Hepatocyte (in vitro differentiated cells): ENCODE results near the gene MNT. TPM values are rescaled to one million over a fixed set of nuclear protein-coding genes. Genes with fewer than 3 reads are reported as not detected.

Experiments
- DNase-seq: peaks from one replicate; pipeline ENCODE4 v3.0.0-alpha.2; 2016; ENCODE audit warnings: low spot score
- H2AFZ ChIP-seq: fragments of 200-600 bp; sonication (generic); 2 replicates; pipeline ENCODE4 v1.6.0; 2016; ENCODE audit warnings: antibody characterized with exemption, mild to moderate bottlenecking
- H3K27ac ChIP-seq: fragments of 200-600 bp; sonication (generic); 2 replicates; pipeline ENCODE4 v1.5.1; 2016; ENCODE audit warnings: mild to moderate bottlenecking
- H3K27me3 ChIP-seq: fragments of 200-600 bp; sonication (generic); 2 replicates; pipeline ENCODE4 v1.6.1; 2016
- H3K36me3 ChIP-seq: fragments of 200-600 bp; sonication (generic); replicated peaks from 2 replicates; pipeline ENCODE4 v1.5.1; 2016; ENCODE audit warnings: low read depth; ENCODE audit not compliant: insufficient read depth
- H3K4me1 ChIP-seq: fragments of 200-600 bp; sonication (generic); 2 replicates; pipeline ENCODE4 v1.5.1; 2016; ENCODE audit warnings: mild to moderate bottlenecking, moderate library complexity; ENCODE audit not compliant: insufficient read depth
- H3K4me2 ChIP-seq: fragments of 200-600 bp; sonication (generic); 2 replicates; pipeline ENCODE4 v1.6.0; 2016
- H3K4me3 ChIP-seq: fragments of 200-600 bp; sonication (generic); 2 replicates; pipeline ENCODE4 v1.5.1; 2016; ENCODE audit warnings: mild to moderate bottlenecking
- H3K79me2 ChIP-seq: fragments of 200-600 bp; sonication (generic); 2 replicates; pipeline ENCODE4 v1.6.0; 2017; ENCODE audit warnings: mild to moderate bottlenecking
- H3K9me2 ChIP-seq: fragments of 200-600 bp; sonication (generic); replicated peaks from 2 replicates; pipeline ENCODE4 v1.6.0; 2017; ENCODE audit warnings: mild to moderate bottlenecking; ENCODE audit not compliant: insufficient read depth
- H3K9me3 ChIP-seq: fragments of 200-600 bp; sonication (generic); 2 replicates; pipeline ENCODE4 v1.5.1; 2016; ENCODE audit warnings: low read depth, mild to moderate bottlenecking
- H4K20me1 ChIP-seq: fragments of 200-600 bp; sonication (generic); 2 replicates; pipeline ENCODE4 v1.6.0; 2016; ENCODE audit warnings: mild to moderate bottlenecking; ENCODE audit not compliant: insufficient read depth, poor library complexity, severe bottlenecking
- EZH2 ChIP-seq: fragments of 200-600 bp; sonication (generic); IDR thresholded peaks from 2 replicates; pipeline ENCODE4 v1.6.1; 2016; ENCODE audit warnings: antibody characterized with exemption, mild to moderate bottlenecking, borderline replicate concordance
- EZH2phosphoT487 ChIP-seq: fragments of 200-600 bp; sonication (generic); IDR thresholded peaks from one replicate; pipeline ENCODE4 v1.6.1; 2018; ENCODE audit warnings: antibody characterized with exemption, mild to moderate bottlenecking, low read depth, moderate library complexity; ENCODE audit not compliant: unreplicated experiment, severe bottlenecking
- WGBS: methylation state at CpG from one replicate; pipeline ENCODE4 v1.1.6; 2016; ENCODE audit warnings: low lambda C conversion rate; ENCODE audit errors: missing lambda C conversion rate; 5-methylcytosine and 5-hydroxymethylcytosine counted together
- polyA plus RNA-seq: library from polyadenylated mRNA; unstranded; fragments of >200 nt; fragmentation: Nextera tagmentation; extraction: Ambion mirVana; gene quantifications from 2 replicates; pipeline ENCODE4 v1.2.1, GENCODE V29; 2016
- total RNA-seq: library from RNA; depleted of rRNA; stranded (reverse); fragments of >200 nt; gene quantifications from 2 replicates; pipeline ENCODE4 v1.2.3, GENCODE V29; 2014
- TF ChIP-seq, protein P1 (sequence below): fragments of 200-600 bp; sonication (generic); IDR thresholded peaks from 2 replicates; pipeline ENCODE4 v1.5.1; 2016; ENCODE audit warnings: antibody characterized with exemption, mild to moderate bottlenecking; ENCODE audit not compliant: poor library complexity

Gene MNT
- total and polyA plus RNA-seq, 2 experiments from 2014 or later = 9.9 to 11.2 TPM

DNA sequence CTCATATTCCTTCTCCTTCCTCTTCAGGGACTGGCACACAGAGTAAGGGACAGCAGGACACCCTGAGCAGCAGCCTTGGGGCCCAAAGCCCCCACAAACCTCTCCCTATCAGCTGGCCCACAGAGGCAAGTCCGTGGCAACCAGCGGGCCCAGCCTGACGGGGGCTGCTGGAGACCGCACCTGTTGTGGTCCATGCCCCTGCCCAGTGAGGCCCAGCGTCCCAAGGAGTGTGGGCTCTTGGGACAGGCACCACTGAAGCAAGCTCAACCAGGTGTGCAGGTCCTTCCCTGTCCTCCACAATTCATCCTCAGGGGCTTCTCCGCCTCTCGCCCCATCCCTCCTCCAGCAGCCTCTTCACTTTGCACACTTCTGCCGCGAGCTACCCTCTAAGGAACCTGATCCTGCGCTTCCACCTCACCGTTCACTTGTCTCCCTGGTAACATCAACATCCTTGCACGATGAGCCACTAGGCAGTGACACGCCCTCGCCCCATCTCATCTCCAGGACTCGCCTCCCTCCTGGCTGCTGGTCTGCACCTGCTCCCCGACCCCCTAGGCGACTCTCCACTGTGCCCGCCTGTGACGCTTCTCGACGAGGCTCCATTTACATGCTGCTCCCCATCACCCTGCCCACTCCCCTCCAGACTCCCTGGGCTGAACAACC lies 12.7 kb downstream of the MNT start:
- Histone ChIP-seq H3K27me3 (no peaks in the 10 kb centered on the region), H2AFZ (no peak overlapping the region), H3K27ac (no peak overlapping the region), H3K4me1 (peaks cover 32% of the 10 kb centered on the region), H3K36me3 (no peaks in the 10 kb centered on the region), H4K20me1 (peaks cover 15% of the 10 kb centered on the region), H3K4me3 (no peak overlapping the region), H3K4me2 (no peak overlapping the region), H3K79me2 (peaks cover 34% of the 10 kb centered on the region), H3K9me3 (no peaks in the 10 kb centered on the region), H3K9me2 (no peaks in the 10 kb centered on the region)
- WGBS = 91% methylated on average over 21 of the region's 21 CpGs
- no peak for DNase-seq
- TF ChIP-seq EZH2phosphoT487 (no peak), EZH2 (no peak)
- TF ChIP-seq, protein P1, sequence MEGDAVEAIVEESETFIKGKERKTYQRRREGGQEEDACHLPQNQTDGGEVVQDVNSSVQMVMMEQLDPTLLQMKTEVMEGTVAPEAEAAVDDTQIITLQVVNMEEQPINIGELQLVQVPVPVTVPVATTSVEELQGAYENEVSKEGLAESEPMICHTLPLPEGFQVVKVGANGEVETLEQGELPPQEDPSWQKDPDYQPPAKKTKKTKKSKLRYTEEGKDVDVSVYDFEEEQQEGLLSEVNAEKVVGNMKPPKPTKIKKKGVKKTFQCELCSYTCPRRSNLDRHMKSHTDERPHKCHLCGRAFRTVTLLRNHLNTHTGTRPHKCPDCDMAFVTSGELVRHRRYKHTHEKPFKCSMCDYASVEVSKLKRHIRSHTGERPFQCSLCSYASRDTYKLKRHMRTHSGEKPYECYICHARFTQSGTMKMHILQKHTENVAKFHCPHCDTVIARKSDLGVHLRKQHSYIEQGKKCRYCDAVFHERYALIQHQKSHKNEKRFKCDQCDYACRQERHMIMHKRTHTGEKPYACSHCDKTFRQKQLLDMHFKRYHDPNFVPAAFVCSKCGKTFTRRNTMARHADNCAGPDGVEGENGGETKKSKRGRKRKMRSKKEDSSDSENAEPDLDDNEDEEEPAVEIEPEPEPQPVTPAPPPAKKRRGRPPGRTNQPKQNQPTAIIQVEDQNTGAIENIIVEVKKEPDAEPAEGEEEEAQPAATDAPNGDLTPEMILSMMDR = no peak

DNA sequence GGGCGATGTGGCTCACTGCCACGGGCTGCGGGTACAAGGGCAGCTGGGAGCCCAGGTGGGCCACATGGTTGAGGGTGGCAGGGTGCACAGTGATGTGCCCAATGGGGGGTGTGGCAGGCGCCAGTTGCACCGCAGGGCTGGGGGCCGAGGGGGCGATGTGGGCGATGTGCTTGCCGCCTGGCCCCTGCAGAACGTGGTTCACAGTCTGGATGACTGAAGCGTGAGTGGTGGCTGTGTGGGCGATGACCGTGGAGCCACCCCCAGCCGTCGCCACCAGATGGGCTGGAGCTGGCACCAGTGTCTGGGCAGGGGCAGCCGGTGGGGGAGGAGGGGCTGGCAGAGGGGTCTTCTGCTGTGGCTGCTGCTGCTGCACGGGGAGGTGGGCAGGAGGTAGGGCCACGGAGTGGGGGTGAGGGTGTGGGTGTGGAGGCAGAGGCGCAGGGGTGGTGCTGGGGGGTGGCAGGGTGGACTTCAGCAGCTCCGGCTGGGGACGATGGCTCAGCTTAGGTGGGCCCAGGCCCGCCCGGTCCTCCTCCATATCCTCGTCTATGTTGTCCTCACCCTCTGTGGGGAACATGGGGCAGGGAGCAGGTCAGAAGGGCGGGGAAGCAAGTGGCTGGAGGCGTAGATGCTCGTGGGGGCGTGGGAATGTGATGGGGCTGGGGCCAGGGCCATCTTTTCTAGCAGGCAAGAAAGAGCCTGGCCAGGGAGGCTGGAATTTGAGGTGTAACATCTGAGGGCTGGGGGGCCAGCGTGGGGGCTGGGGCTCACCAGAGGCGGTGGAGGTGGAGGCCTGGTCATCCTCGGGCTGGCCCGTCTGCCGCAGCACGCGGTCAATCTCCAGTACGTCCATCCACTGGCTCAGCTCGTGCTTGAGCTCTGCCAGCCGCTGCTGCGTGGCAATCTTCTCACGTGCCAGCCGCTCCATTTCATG lies 13.5 kb downstream of the MNT start:
- H4K20me1 ChIP-seq = peaks cover 15% of the 10 kb centered on the region
- WGBS = 96% methylated on average over 36 of the region's 41 CpGs
- no peak overlapping the region for H3K27ac ChIP-seq

DNA sequence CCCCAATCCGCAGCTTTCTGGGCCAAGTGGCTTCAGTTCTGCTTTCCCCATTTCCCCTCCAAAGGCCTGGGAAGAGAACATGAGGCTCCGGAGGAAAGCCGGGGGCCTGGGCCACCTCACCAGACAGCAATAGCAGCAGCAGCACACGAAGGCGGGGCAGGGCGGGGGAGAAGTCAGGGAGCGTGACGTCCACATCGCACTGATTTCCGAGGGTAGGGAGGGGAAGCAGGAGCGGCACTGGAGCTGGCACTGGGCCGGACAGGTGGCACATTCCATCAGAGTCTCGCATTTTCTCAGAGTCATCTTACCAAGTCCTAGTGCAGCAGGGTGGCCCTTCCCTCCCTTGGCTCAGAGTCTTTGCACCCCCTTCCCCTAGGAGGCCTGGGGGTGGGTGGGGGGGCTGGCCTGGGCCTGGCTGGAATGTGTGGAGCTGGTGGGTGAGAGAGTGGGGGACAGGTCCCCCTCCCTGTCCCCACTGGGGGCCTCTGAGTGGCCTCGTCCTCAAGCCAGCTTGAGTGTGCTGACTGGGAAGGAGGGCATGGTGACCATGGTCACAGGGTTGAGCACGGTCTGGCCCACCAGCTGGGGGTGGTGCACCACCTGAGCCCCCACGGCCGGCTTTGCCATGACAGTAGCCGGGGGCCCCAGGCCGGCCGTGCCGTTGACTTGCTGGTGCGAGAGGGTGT lies 14.3 kb downstream of the MNT start:
- peaks cover 28% of the 10 kb centered on the region for H3K79me2 ChIP-seq
- 94% methylated on average over 22 of the region's 22 CpGs for WGBS
- H3K9me2 ChIP-seq = no peaks in the 10 kb centered on the region
- H3K27ac ChIP-seq = no peak overlapping the region
- DNase-seq = no peak
- H3K4me3 ChIP-seq = no peak overlapping the region
- H3K27me3 ChIP-seq = no peaks in the 10 kb centered on the region
- no peaks in the 10 kb centered on the region for H3K36me3 ChIP-seq
- no peak overlapping the region for H3K4me2 ChIP-seq
- H2AFZ ChIP-seq = no peak overlapping the region
- H3K4me1 ChIP-seq = peaks cover 29% of the 10 kb centered on the region
- no peak for TF ChIP-seq EZH2phosphoT487
- TF ChIP-seq, protein P1 = no peak
- TF ChIP-seq EZH2 = no peak
- peaks cover 10% of the 10 kb centered on the region for H4K20me1 ChIP-seq
- H3K9me3 ChIP-seq = no peaks in the 10 kb centered on the region

More for the DNA sequence above, 13.5 kb downstream of the MNT start:
- Histone ChIP-seq H3K36me3 (no peaks in the 10 kb centered on the region), H3K4me2 (no peak overlapping the region), H3K9me3 (no peaks in the 10 kb centered on the region), H3K27me3 (no peaks in the 10 kb centered on the region), H3K79me2 (peaks cover 34% of the 10 kb centered on the region), H3K4me3 (no peak overlapping the region), H2AFZ (no peak overlapping the region), H3K4me1 (peaks cover 36% of the 10 kb centered on the region), H3K9me2 (no peaks in the 10 kb centered on the region)
- no peak for DNase-seq
- TF ChIP-seq, protein P1 = no peak
- TF ChIP-seq EZH2phosphoT487 (no peak), EZH2 (no peak)
